ENCODE results near the gene HOXA1.

HOXA1 gene

GRCh38 chr7:27130540-27131389 lies 35.0 kb upstream of the HOXA1 start, which contains the start of gene HOXA4:
HOXA4 (minus strand) TSS chr7:27130757; CDS start chr7:27130733, 24 bp downstream.
- H3K27ac ChIP-seq (ENCODE audit: low read depth, low read length), result no peak within 1 kb of the TSS
- H3K4me1 ChIP-seq (ENCODE audit: control insufficient read depth, insufficient read depth, low read length), result peaks cover 4% of the 10 kb centered on the region; the same call in 1 of the 2 replicates
- peak within 1 kb of the TSS; percentile 15 for H3K9ac ChIP-seq (ENCODE audit: low read length)
- no peaks in the 10 kb centered on the region for H3K9me3 ChIP-seq (ENCODE audit: control insufficient read depth, insufficient read depth, low read depth, low read length)
- peaks cover 100% of the 10 kb centered on the region for H3K27me3 ChIP-seq (ENCODE audit: control insufficient read depth, insufficient read depth, low read length)
- H3K36me3 ChIP-seq (ENCODE audit: control insufficient read depth, insufficient read depth, low read length), result no peaks in the 10 kb centered on the region
- peak within 1 kb of the TSS; percentile 64 for H3K4me3 ChIP-seq (ENCODE audit: low read depth, low read length)

- no peak overlapping the region for H3K27ac ChIP-seq (ENCODE audit: low read depth, low read length)
- peak overlapping the region; percentile 64 for H3K4me3 ChIP-seq (ENCODE audit: low read depth, low read length)
These were observed 34.1 kb upstream of the HOXA1 start for GRCh38 chr7:27129729-27130539.

GRCh38 chr7:27128776-27129728 lies 33.3 kb upstream of the HOXA1 start:
- Histone ChIP-seq H3K9ac (ENCODE audit: low read length) (no peak overlapping the region), H3K9me3 (ENCODE audit: control insufficient read depth, insufficient read depth, low read depth, low read length) (no peaks in the 10 kb centered on the region), H3K27ac (ENCODE audit: low read depth, low read length) (no peak overlapping the region), H3K27me3 (ENCODE audit: control insufficient read depth, insufficient read depth, low read length) (peaks cover 100% of the 10 kb centered on the region), H3K4me3 (ENCODE audit: low read depth, low read length) (no peak overlapping the region; the same call in 1 of the 2 replicates), H3K36me3 (ENCODE audit: control insufficient read depth, insufficient read depth, low read length) (no peaks in the 10 kb centered on the region), H3K4me1 (ENCODE audit: control insufficient read depth, insufficient read depth, low read length) (peaks cover 4% of the 10 kb centered on the region; the same call in 1 of the 2 replicates)

More at GRCh38 chr7:27129729-27130539, 34.1 kb upstream of the HOXA1 start:
- Histone ChIP-seq H3K4me1 (ENCODE audit: control insufficient read depth, insufficient read depth, low read length) (peaks cover 4% of the 10 kb centered on the region; the same call in 1 of the 2 replicates), H3K27me3 (ENCODE audit: control insufficient read depth, insufficient read depth, low read length) (peaks cover 100% of the 10 kb centered on the region), H3K36me3 (ENCODE audit: control insufficient read depth, insufficient read depth, low read length) (no peaks in the 10 kb centered on the region), H3K9me3 (ENCODE audit: control insufficient read depth, insufficient read depth, low read depth, low read length) (no peaks in the 10 kb centered on the region), H3K9ac (ENCODE audit: low read length) (peak overlapping the region; percentile 13)

GRCh38 chr7:27128034-27128433 lies 32.2 kb upstream of the HOXA1 start:
- Histone ChIP-seq H3K36me3 (ENCODE audit: control insufficient read depth, insufficient read depth, low read length) (no peaks in the 10 kb centered on the region), H3K27ac (ENCODE audit: low read depth, low read length) (no peak overlapping the region), H3K27me3 (ENCODE audit: control insufficient read depth, insufficient read depth, low read length) (peaks cover 100% of the 10 kb centered on the region), H3K4me1 (ENCODE audit: control insufficient read depth, insufficient read depth, low read length) (peaks cover 13% of the 10 kb centered on the region; the same call in 1 of the 2 replicates), H3K9ac (ENCODE audit: low read length) (no peak overlapping the region), H3K4me3 (ENCODE audit: low read depth, low read length) (no peak overlapping the region), H3K9me3 (ENCODE audit: control insufficient read depth, insufficient read depth, low read depth, low read length) (no peaks in the 10 kb centered on the region)

- Histone ChIP-seq H3K4me3 (ENCODE audit: low read depth, low read length) (no peak overlapping the region), H3K36me3 (ENCODE audit: control insufficient read depth, insufficient read depth, low read length) (no peaks in the 10 kb centered on the region), H3K27me3 (ENCODE audit: control insufficient read depth, insufficient read depth, low read length) (peaks cover 100% of the 10 kb centered on the region), H3K9me3 (ENCODE audit: control insufficient read depth, insufficient read depth, low read depth, low read length) (no peaks in the 10 kb centered on the region), H3K27ac (ENCODE audit: low read depth, low read length) (no peak overlapping the region), H3K9ac (ENCODE audit: low read length) (no peak overlapping the region), H3K4me1 (ENCODE audit: control insufficient read depth, insufficient read depth, low read length) (peaks cover 21% of the 10 kb centered on the region; the same call in 1 of the 2 replicates)
These were observed 31.0 kb upstream of the HOXA1 start for GRCh38 chr7:27126596-27127327.

GRCh38 chr7:27125986-27126394 lies 30.2 kb upstream of the HOXA1 start:
- H3K9me3 ChIP-seq (ENCODE audit: control insufficient read depth, insufficient read depth, low read depth, low read length), result no peaks in the 10 kb centered on the region
- H3K4me1 ChIP-seq (ENCODE audit: control insufficient read depth, insufficient read depth, low read length), result peaks cover 17% of the 10 kb centered on the region; the same call in 1 of the 2 replicates
- peaks cover 100% of the 10 kb centered on the region for H3K27me3 ChIP-seq (ENCODE audit: control insufficient read depth, insufficient read depth, low read length)
- no peak overlapping the region for H3K27ac ChIP-seq (ENCODE audit: low read depth, low read length)
- no peak overlapping the region for H3K9ac ChIP-seq (ENCODE audit: low read length)
- H3K4me3 ChIP-seq (ENCODE audit: low read depth, low read length), result no peak overlapping the region
- no peaks in the 10 kb centered on the region for H3K36me3 ChIP-seq (ENCODE audit: control insufficient read depth, insufficient read depth, low read length)

- H3K36me3 ChIP-seq (ENCODE audit: control insufficient read depth, insufficient read depth, low read length), result no peaks in the 10 kb centered on the region
- no peaks in the 10 kb centered on the region for H3K9me3 ChIP-seq (ENCODE audit: control insufficient read depth, insufficient read depth, low read depth, low read length)
- peaks cover 17% of the 10 kb centered on the region; the same call in 1 of the 2 replicates for H3K4me1 ChIP-seq (ENCODE audit: control insufficient read depth, insufficient read depth, low read length)
- peaks cover 100% of the 10 kb centered on the region for H3K27me3 ChIP-seq (ENCODE audit: control insufficient read depth, insufficient read depth, low read length)
- H3K9ac ChIP-seq (ENCODE audit: low read length), result peak overlapping the region; percentile 13
- no peak overlapping the region for H3K27ac ChIP-seq (ENCODE audit: low read depth, low read length)
- H3K4me3 ChIP-seq (ENCODE audit: low read depth, low read length), result no peak overlapping the region
These were observed 29.3 kb upstream of the HOXA1 start for GRCh38 chr7:27124902-27125689.

- no peaks in the 10 kb centered on the region for H3K9me3 ChIP-seq (ENCODE audit: control insufficient read depth, insufficient read depth, low read depth, low read length)
- H3K9ac ChIP-seq (ENCODE audit: low read length), result peak overlapping the region; percentile 13
- peaks cover 17% of the 10 kb centered on the region; the same call in 1 of the 2 replicates for H3K4me1 ChIP-seq (ENCODE audit: control insufficient read depth, insufficient read depth, low read length)
- H3K27ac ChIP-seq (ENCODE audit: low read depth, low read length), result no peak overlapping the region
- H3K36me3 ChIP-seq (ENCODE audit: control insufficient read depth, insufficient read depth, low read length), result no peaks in the 10 kb centered on the region
- peak overlapping the region; percentile 18; the same call in 1 of the 2 replicates for H3K4me3 ChIP-seq (ENCODE audit: low read depth, low read length)
- H3K27me3 ChIP-seq (ENCODE audit: control insufficient read depth, insufficient read depth, low read length), result peaks cover 100% of the 10 kb centered on the region
These were observed 28.5 kb upstream of the HOXA1 start for GRCh38 chr7:27124096-27124901.

All from HUES6 (cell line).